Keratinocyte (primary cell): ENCODE results near the gene VSNL1. TPM values are rescaled to one million over a fixed set of nuclear protein-coding genes. Genes with fewer than 3 reads are reported as not detected.
A peak's percentile ranks its signal among the peaks of the same experiment; 100 is the strongest.

Experiments used
- DNase-seq: peaks from one replicate; pipeline ENCODE4 v3.0.0-alpha.2; 2011; ENCODE audit warnings: low read depth, missing footprints, low spot score
- FAIRE-seq: peaks from 2 replicates; lab custom pipeline; 2011; peaks lifted over from hg19 to GRCh38; lab: Jason Lieb, UNC
- H2AFZ ChIP-seq: 2 replicates; pipeline ENCODE4 v1.6.0; 2012; ENCODE audit warnings: low read length, control low read depth, inconsistent platforms; ENCODE audit not compliant: control insufficient read depth
- H3K27ac ChIP-seq: 2 replicates; pipeline ENCODE4 v1.5.1; 2011; ENCODE audit warnings: low read length; ENCODE audit not compliant: control insufficient read depth, insufficient read depth
- H3K27me3 ChIP-seq: 3 replicates; pipeline ENCODE4 v1.6.0; 2011; ENCODE audit warnings: low read length; ENCODE audit not compliant: control insufficient read depth, insufficient read depth; ENCODE audit errors: extremely low read depth
- H3K36me3 ChIP-seq, 2 experiments: 2 replicates in 1 of 2; 3 replicates in 1 of 2; pipeline ENCODE4 v1.5.1; 2011; ENCODE audit warnings: low read length in 2 of 2, mild to moderate bottlenecking in 1 of 2; ENCODE audit not compliant: control insufficient read depth in 2 of 2, insufficient read depth in 2 of 2; ENCODE audit errors: extremely low read depth in 1 of 2
- H3K4me1 ChIP-seq: 3 replicates; pipeline ENCODE4 v1.5.1; 2011; ENCODE audit warnings: low read length; ENCODE audit not compliant: control insufficient read depth, insufficient read depth; ENCODE audit errors: extremely low read depth
- H3K4me2 ChIP-seq: 3 replicates; pipeline ENCODE4 v1.6.0; 2011; ENCODE audit warnings: low read depth, low read length; ENCODE audit not compliant: control insufficient read depth, insufficient read depth; ENCODE audit errors: extremely low read depth
- H3K4me3 ChIP-seq, 3 experiments: fragments of 200-600 bp in 1 of 3; sonication (generic) in 1 of 3; 2 replicates in 2 of 3; 3 replicates in 1 of 3; pipeline ENCODE4 v1.5.1; 2011 to 2016; ENCODE audit warnings: low read length in 3 of 3, mild to moderate bottlenecking in 3 of 3, control low read depth in 2 of 3, inconsistent platforms in 1 of 3, low read depth in 1 of 3, mixed read lengths in 1 of 3, mixed run types in 1 of 3, moderate library complexity in 1 of 3; ENCODE audit not compliant: control insufficient read depth in 2 of 3, insufficient read depth in 2 of 3; ENCODE audit errors: extremely low read depth in 1 of 3
- H3K79me2 ChIP-seq: 2 replicates; pipeline ENCODE4 v1.6.0; 2012; ENCODE audit warnings: low read length; ENCODE audit not compliant: control insufficient read depth, insufficient read depth
- H3K9ac ChIP-seq: 3 replicates; pipeline ENCODE4 v1.6.0; 2011; ENCODE audit warnings: low read length; ENCODE audit not compliant: control insufficient read depth, insufficient read depth; ENCODE audit errors: extremely low read depth
- H3K9me1 ChIP-seq: 3 replicates; pipeline ENCODE4 v1.6.0; 2011; ENCODE audit warnings: low read length; ENCODE audit not compliant: control insufficient read depth, insufficient read depth; ENCODE audit errors: extremely low read depth
- H3K9me3 ChIP-seq: 2 replicates; pipeline ENCODE4 v1.5.1; 2012; ENCODE audit warnings: low read depth, low read length; ENCODE audit not compliant: control insufficient read depth
- H4K20me1 ChIP-seq: 3 replicates; pipeline ENCODE4 v1.6.0; 2011; ENCODE audit warnings: low read length; ENCODE audit not compliant: control insufficient read depth, insufficient read depth; ENCODE audit errors: extremely low read depth
- EZH2 ChIP-seq: IDR thresholded peaks from one replicate; pipeline ENCODE4 v1.6.1; 2012; ENCODE audit warnings: inconsistent platforms, mild to moderate bottlenecking, low read length, moderate library complexity
- dilution Hi-C: fragments of 300-500 bp; cut with MboI; formaldehyde crosslinking; loops from one replicate; pipeline ENCODE4 v1.7.0; 2020; ENCODE audit warnings: low sequenced_read_pairs; ENCODE audit not compliant: extremely low pct_ligation_motif_present
- polyA plus RNA-seq, 5 experiments: library from polyadenylated mRNA; depleted of rRNA in 3 of 5; stranded (reverse) in 3 of 5; stranded (forward) in 1 of 5; unstranded in 1 of 5; fragments of >200 nt; gene quantifications; 1 replicate in 1 of 5; 2 replicates in 3 of 5; 3 replicates in 1 of 5; pipeline versions ENCODE4 v1.2.1 to v1.2.3, GENCODE V29; 2011 to 2012; ENCODE audit warnings: missing spikeins in 2 of 5, low read depth in 1 of 5, low replicate concordance in 1 of 5
- TF ChIP-seq, protein P1 (sequence below), 3 experiments: IDR thresholded peaks in 1 of 3; conservative IDR thresholded peaks in 1 of 3; optimal IDR thresholded peaks in 1 of 3; 2 replicates in 2 of 3; 3 replicates in 1 of 3; pipeline versions ENCODE3 to v1.5.1; 2011; ENCODE audit warnings: low read length in 3 of 3, mild to moderate bottlenecking in 3 of 3, moderate library complexity in 2 of 3, control low read depth in 1 of 3, inconsistent platforms in 1 of 3; ENCODE audit not compliant: insufficient read depth in 2 of 3; ENCODE audit errors: extremely low read depth in 1 of 3

Gene VSNL1
- polyA plus RNA-seq, 1 donor (not counting 4 experiments of a cell fraction or from before 2014, with no cell fraction given), result 32.1 TPM

GRCh38 chr2:17522303-17522702, 18.2 kb upstream of the VSNL1 start:
- Histone ChIP-seq H3K27me3 (no peaks in the 10 kb centered on the region), H3K79me2 (no peaks in the 10 kb centered on the region), H3K4me1 (no peaks in the 10 kb centered on the region), H3K4me3 (no peak overlapping the region), H2AFZ (no peak overlapping the region), H3K9ac (no peak overlapping the region), H3K36me3 (no peaks in the 10 kb centered on the region), H4K20me1 (no peaks in the 10 kb centered on the region), H3K9me1 (no peaks in the 10 kb centered on the region), H3K9me3 (no peaks in the 10 kb centered on the region), H3K4me2 (no peak overlapping the region), H3K27ac (no peak overlapping the region)
- dilution Hi-C loops, result no loop called here
- DNase-seq, result no peak
- TF ChIP-seq EZH2, result no peak
- TF ChIP-seq, protein P1, sequence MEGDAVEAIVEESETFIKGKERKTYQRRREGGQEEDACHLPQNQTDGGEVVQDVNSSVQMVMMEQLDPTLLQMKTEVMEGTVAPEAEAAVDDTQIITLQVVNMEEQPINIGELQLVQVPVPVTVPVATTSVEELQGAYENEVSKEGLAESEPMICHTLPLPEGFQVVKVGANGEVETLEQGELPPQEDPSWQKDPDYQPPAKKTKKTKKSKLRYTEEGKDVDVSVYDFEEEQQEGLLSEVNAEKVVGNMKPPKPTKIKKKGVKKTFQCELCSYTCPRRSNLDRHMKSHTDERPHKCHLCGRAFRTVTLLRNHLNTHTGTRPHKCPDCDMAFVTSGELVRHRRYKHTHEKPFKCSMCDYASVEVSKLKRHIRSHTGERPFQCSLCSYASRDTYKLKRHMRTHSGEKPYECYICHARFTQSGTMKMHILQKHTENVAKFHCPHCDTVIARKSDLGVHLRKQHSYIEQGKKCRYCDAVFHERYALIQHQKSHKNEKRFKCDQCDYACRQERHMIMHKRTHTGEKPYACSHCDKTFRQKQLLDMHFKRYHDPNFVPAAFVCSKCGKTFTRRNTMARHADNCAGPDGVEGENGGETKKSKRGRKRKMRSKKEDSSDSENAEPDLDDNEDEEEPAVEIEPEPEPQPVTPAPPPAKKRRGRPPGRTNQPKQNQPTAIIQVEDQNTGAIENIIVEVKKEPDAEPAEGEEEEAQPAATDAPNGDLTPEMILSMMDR (optimal IDR thresholded peaks at IDR 0.05 in 1 of 3, IDR thresholded peaks at IDR 0.05 in 1 of 3, conservative IDR thresholded peaks at IDR 0.05 in 1 of 3; ENCODE audit: extremely low read depth in 1 of 3, insufficient read depth in 2 of 3, low read length in 3 of 3), result no peak
- no peak for FAIRE-seq

GRCh38 chr2:17529771-17530170, 10.7 kb upstream of the VSNL1 start:
- no peaks in the 10 kb centered on the region for H4K20me1 ChIP-seq
- H3K4me1 ChIP-seq, result peaks cover 9% of the 10 kb centered on the region
- H3K4me2 ChIP-seq, result peak overlapping the region; percentile 25
- no peak for TF ChIP-seq EZH2
- TF ChIP-seq, protein P1 (optimal IDR thresholded peaks at IDR 0.05 in 1 of 3, IDR thresholded peaks at IDR 0.05 in 1 of 3, conservative IDR thresholded peaks at IDR 0.05 in 1 of 3; ENCODE audit: extremely low read depth in 1 of 3, insufficient read depth in 2 of 3, low read length in 3 of 3), result no peak
- no peak overlapping the region for H3K9ac ChIP-seq
- dilution Hi-C loops, result no loop called here
- no peaks in the 10 kb centered on the region for H3K9me1 ChIP-seq
- FAIRE-seq (peak; percentile 86), DNase-seq (no peak)
- H3K27me3 ChIP-seq, result no peaks in the 10 kb centered on the region
- H2AFZ ChIP-seq, result no peak overlapping the region
- no peak overlapping the region for H3K27ac ChIP-seq
- no peaks in the 10 kb centered on the region for H3K79me2 ChIP-seq
- no peaks in the 10 kb centered on the region for H3K36me3 ChIP-seq
- no peak overlapping the region for H3K4me3 ChIP-seq
- no peaks in the 10 kb centered on the region for H3K9me3 ChIP-seq
